T-cell (primary cell): Measurements from ENCODE around the gene PLAAT3. TPM values are rescaled to one million over a fixed set of nuclear protein-coding genes. Genes with fewer than 3 reads are reported as not detected.
A peak's percentile ranks its signal among the peaks of the same experiment; 100 is the strongest.
"Not testable (repeated sequence)": the region's sequence is repeated elsewhere in the genome, so short reads cannot be mapped to it uniquely, and the experiment has no call there.

ENCODE experiments used
- ATAC-seq, 4 experiments: fragments of 200-7000 bp in 3 of 4; fragments of 150-1000 bp in 1 of 4; cut with Tn5 transposase; replicated peaks in 1 of 4; 1 replicate in 3 of 4; 2 replicates in 1 of 4; pipeline ENCODE4 v1.10.0; 2021; ENCODE audit warnings: moderate library complexity in 3 of 4, mild to moderate bottlenecking in 2 of 4, moderate number of reproducible peaks in 1 of 4
- CTCF ChIA-PET, 2 donors: fragments of 300-600 bp; sonication (Branson Sonifier 250); formaldehyde crosslinking; loops; one replicate each; lab custom pipeline; 2022; ENCODE audit warnings: antibody characterized with exemption in 2 of 2; lab: Charles Lee
- POLR2A ChIA-PET, 2 donors: fragments of 300-600 bp; sonication (Branson Sonifier 250); formaldehyde crosslinking; loops; one replicate each; lab custom pipeline; 2022; ENCODE audit warnings: antibody characterized with exemption in 2 of 2; lab: Charles Lee
- DNase-seq, 35 experiments: peaks; one replicate each; pipeline versions ENCODE4 v3.0.0 to v3.0.0-alpha.2; 2013 to 2023
- H3K27ac ChIP-seq: one replicate; pipeline ENCODE4 v1.5.1; 2013; ENCODE audit warnings: low read length
- H3K27me3 ChIP-seq, 2 experiments: replicated peaks in 1 of 2; 1 replicate in 1 of 2; 2 replicates in 1 of 2; pipeline versions ENCODE4 v1.6.1 to v1.7.0; 2013; ENCODE audit warnings: low read length in 1 of 2, mixed read lengths in 1 of 2; ENCODE audit not compliant: control insufficient read depth in 2 of 2, insufficient read depth in 2 of 2; ENCODE audit errors: extremely low read depth in 1 of 2
- H3K36me3 ChIP-seq, 2 donors: 1 replicate in 1 of 2; 2 replicates in 1 of 2; pipeline versions ENCODE4 v1.6.1 to v1.7.0; 2013; ENCODE audit warnings: low read length in 1 of 2; ENCODE audit not compliant: control insufficient read depth in 2 of 2, insufficient read depth in 1 of 2; ENCODE audit errors: extremely low read depth in 1 of 2
- H3K4me1 ChIP-seq, 2 experiments: 1 replicate in 1 of 2; 2 replicates in 1 of 2; pipeline versions ENCODE4 v1.6.1 to v1.7.0; 2013; ENCODE audit warnings: low read length in 2 of 2, mixed read lengths in 1 of 2; ENCODE audit not compliant: insufficient read depth in 2 of 2, control insufficient read depth in 1 of 2; ENCODE audit errors: extremely low read depth in 1 of 2
- H3K4me3 ChIP-seq, 2 donors: 1 replicate in 1 of 2; 2 replicates in 1 of 2; pipeline versions ENCODE4 v1.5.1 to v1.7.0; 2013; ENCODE audit warnings: mild to moderate bottlenecking in 2 of 2, low read length in 1 of 2, moderate library complexity in 1 of 2; ENCODE audit not compliant: control insufficient read depth in 1 of 2; ENCODE audit errors: extremely low read depth in 1 of 2
- H3K9me3 ChIP-seq: 2 replicates; pipeline ENCODE4 v1.7.0; 2013
- H3K27ac Mint-ChIP-seq, 2 donors: one replicate each; pipeline ENCODE4 v1.8.0; 2020 to 2021; ENCODE audit warnings: mild to moderate bottlenecking in 2 of 2, mixed read lengths in 2 of 2
- H3K27me3 Mint-ChIP-seq, 2 donors: one replicate each; pipeline ENCODE4 v1.8.0; 2021 to 2022; ENCODE audit warnings: mixed read lengths in 2 of 2
- H3K36me3 Mint-ChIP-seq: one replicate; pipeline ENCODE4 v1.8.0; 2021; ENCODE audit warnings: mixed read lengths
- H3K4me1 Mint-ChIP-seq, 3 donors: one replicate each; pipeline ENCODE4 v1.8.0; 2020 to 2022; ENCODE audit warnings: mixed read lengths in 3 of 3, mild to moderate bottlenecking in 1 of 3
- H3K4me3 Mint-ChIP-seq, 3 donors: one replicate each; pipeline ENCODE4 v1.8.0; 2020 to 2022; ENCODE audit warnings: mild to moderate bottlenecking in 3 of 3, mixed read lengths in 3 of 3, moderate library complexity in 3 of 3
- H3K9me3 Mint-ChIP-seq, 3 donors: one replicate each; pipeline ENCODE4 v1.8.0; 2020 to 2022; ENCODE audit warnings: mixed read lengths in 3 of 3
- WGBS: methylation state at CpG from one replicate; pipeline ENCODE4 v1.1.5; 2013; ENCODE audit warnings: missing lambda C conversion rate; ENCODE audit not compliant: insufficient coverage; 5-methylcytosine and 5-hydroxymethylcytosine counted together
- total RNA-seq, 35 experiments: library from RNA in 6 of 35; stranded (reverse) in 6 of 35; fragments of 120-200 nt in 1 of 35; gene quantifications; one replicate each; pipeline versions ENCODE4 v1.2.1 to v1.2.4 and lab custom pipeline; 2013 to 2026

Gene PLAAT3
- total RNA-seq, 5 donors from 2014 or later (not counting 1 experiment from before 2014, with no cell fraction given), result 3.7 to 10.0 (median 6.0) TPM

DNA sequence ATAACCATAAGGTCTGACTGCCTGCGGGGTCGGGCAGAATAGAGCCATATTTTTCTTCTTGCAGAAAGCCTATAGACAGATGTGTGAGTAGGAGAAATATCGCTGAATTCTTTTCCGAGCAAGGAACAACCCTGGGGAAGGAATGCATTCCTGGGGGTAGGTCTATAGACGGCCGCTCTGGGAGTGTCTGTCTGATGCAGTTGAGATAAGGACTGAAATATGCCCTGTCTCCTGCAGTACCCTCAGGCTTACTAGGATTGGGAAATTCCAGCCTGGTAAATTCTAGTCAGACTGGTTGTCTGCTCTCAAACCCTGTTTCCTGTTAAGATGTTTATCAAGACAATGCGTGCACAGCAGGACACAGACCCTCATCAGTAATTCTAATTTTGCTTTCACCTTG lies 33.0 kb downstream of the PLAAT3 start:
- POLR2A ChIA-PET, H3K27me3 ChIP-seq, DNase-seq, CTCF ChIA-PET, H3K4me3 ChIP-seq, H3K27ac ChIP-seq, H3K9me3 ChIP-seq, H3K36me3 ChIP-seq, ATAC-seq, H3K27ac Mint-ChIP-seq, H3K27me3 Mint-ChIP-seq, H3K4me3 Mint-ChIP-seq: not testable (repeated sequence)
- peaks cover 2 to 12% of the 10 kb centered on the region in 2 experiments for H3K4me1 ChIP-seq
- Mint-ChIP-seq H3K4me1 (peaks cover 12 to 20% (median 17%) of the 10 kb centered on the region in 3 donors), H3K36me3 (peaks cover 22% of the 10 kb centered on the region), H3K9me3 (peaks cover 13 to 22% (median 13%) of the 10 kb centered on the region in 3 donors)
- 93% methylated on average over 3 of the region's 7 CpGs for WGBS

DNA sequence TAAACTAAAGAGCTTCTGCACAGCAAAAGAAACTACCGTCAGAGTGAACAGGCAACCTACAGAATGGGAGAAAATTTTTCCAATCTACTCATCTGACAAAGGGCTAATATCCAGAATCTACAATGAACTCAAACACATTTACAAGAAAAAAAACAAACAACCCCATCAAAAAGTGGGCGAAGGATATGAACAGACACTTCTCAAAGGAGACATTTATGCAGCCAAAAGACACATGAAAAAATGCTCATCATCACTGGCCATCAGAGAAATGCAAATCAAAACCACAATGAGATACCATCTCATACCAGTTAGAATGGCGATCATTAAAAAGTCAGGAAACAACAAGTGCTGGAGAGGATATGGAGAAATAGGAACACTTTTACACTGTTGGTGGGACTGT lies 35.4 kb downstream of the PLAAT3 start:
- H3K27ac Mint-ChIP-seq, H3K9me3 ChIP-seq, POLR2A ChIA-PET, H3K4me3 ChIP-seq, ATAC-seq, H3K27me3 ChIP-seq, H3K36me3 ChIP-seq, CTCF ChIA-PET, DNase-seq, H3K27me3 Mint-ChIP-seq, H3K27ac ChIP-seq, H3K4me3 Mint-ChIP-seq: not testable (repeated sequence)
- peaks cover 2 to 27% of the 10 kb centered on the region in 2 experiments for H3K4me1 ChIP-seq
- H3K4me1 Mint-ChIP-seq, result peaks cover 29 to 38% (median 33%) of the 10 kb centered on the region in 3 donors
- no CpG with 5 or more reads among the region's 3 CpGs for WGBS
- H3K9me3 Mint-ChIP-seq, result peaks cover 13 to 22% (median 13%) of the 10 kb centered on the region in 3 donors
- H3K36me3 Mint-ChIP-seq, result peaks cover 18% of the 10 kb centered on the region

- no peaks in the 10 kb centered on the region for H3K27me3 Mint-ChIP-seq
- 98% methylated on average over 9 of the region's 10 CpGs for WGBS
- peak overlapping the region; percentile 41 to 43 for H3K4me3 ChIP-seq
- H3K27me3 ChIP-seq, result no peaks in the 10 kb centered on the region
- H3K27ac Mint-ChIP-seq, result peak overlapping the region; percentile 82 to 89
- H3K4me1 ChIP-seq, result peaks cover 0 to 18% of the 10 kb centered on the region in 2 experiments
- H3K4me3 Mint-ChIP-seq, result peak overlapping the region; percentile 74 to 85 (median 78)
- peaks cover 0 to 3% (median 0%) of the 10 kb centered on the region in 3 donors for H3K9me3 Mint-ChIP-seq
- ChIA-PET CTCF (no interaction called here), POLR2A (interaction anchor here in 1 of 2 donors (1.1 kb wide), 1 partner anchor 8 kb away, joined by 3 read pairs; no protein-coding TSS in a partner anchor)
- ATAC-seq (peak in 1 of 4 experiments; percentile 20), DNase-seq (no peak)
- peak overlapping the region; percentile 60 for H3K27ac ChIP-seq
- peaks cover 22 to 32% (median 25%) of the 10 kb centered on the region in 3 donors for H3K4me1 Mint-ChIP-seq
- no peaks in the 10 kb centered on the region for H3K9me3 ChIP-seq
- H3K36me3 Mint-ChIP-seq, result peaks cover 3% of the 10 kb centered on the region
- no peaks in the 10 kb centered on the region for H3K36me3 ChIP-seq
Measured at GRCh38 chr11:63574856-63575602, 39.2 kb downstream of the PLAAT3 start.

- ChIA-PET POLR2A (no interaction called here), CTCF (interaction anchor here in 1 of 2 donors (0.6 kb wide), 1 partner anchor 421 kb away, joined by 5 read pairs; no protein-coding TSS in a partner anchor)
- H3K4me3 ChIP-seq, result peak overlapping the region; percentile 41 to 43
- peak in 17 of 35 experiments; percentile 7 to 71 (median 27) for DNase-seq
- H3K36me3 Mint-ChIP-seq, result peaks cover 3% of the 10 kb centered on the region
- peak overlapping the region; percentile 82 to 89 for H3K27ac Mint-ChIP-seq
- peaks cover 0 to 3% (median 0%) of the 10 kb centered on the region in 3 donors for H3K9me3 Mint-ChIP-seq
- peak overlapping the region; percentile 74 to 85 (median 78) for H3K4me3 Mint-ChIP-seq
- H3K9me3 ChIP-seq, result no peaks in the 10 kb centered on the region
- peaks cover 22 to 32% (median 25%) of the 10 kb centered on the region in 3 donors for H3K4me1 Mint-ChIP-seq
- H3K4me1 ChIP-seq, result peaks cover 0 to 18% of the 10 kb centered on the region in 2 experiments
- H3K27me3 Mint-ChIP-seq, result no peaks in the 10 kb centered on the region
- WGBS, result 48% methylated on average over 11 of the region's 15 CpGs
- no peaks in the 10 kb centered on the region for H3K36me3 ChIP-seq
- peak overlapping the region; percentile 60 for H3K27ac ChIP-seq
- ATAC-seq, result peak; percentile 72 to 90 (median 86)
- H3K27me3 ChIP-seq, result no peaks in the 10 kb centered on the region
Measured at GRCh38 chr11:63573881-63574855, 40.1 kb downstream of the PLAAT3 start.

DNA sequence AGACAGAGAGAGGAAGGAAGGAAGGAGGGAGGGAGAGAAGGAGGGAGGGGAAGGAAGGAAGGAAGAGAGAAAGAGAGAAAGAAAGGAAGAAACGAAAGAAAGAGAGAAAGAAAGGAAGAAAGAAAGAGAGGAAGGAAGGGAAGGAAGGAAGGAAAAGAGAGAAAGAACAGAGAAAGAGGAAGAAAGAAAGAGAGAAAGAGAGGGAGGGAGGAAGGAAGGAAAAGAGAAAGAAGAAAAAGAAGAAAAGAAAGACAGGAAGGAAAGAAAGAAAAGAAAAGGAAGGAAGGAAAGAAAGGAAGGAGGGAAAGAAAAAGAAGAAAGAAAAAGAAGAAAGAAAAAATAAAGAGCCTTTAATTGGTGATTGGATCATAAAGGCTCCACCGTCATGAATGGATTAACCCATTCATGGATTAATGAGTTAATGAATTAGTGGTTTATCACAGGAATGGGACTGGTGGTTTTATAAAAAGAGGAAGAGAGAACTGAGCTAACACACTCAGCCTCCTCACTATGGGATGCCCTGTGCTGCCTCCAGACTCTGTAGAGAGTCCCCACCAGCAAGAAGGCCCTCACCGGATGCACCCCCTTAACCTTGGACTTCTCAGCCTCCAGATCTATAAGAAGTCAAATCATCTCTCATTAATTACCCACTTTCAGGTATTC lies 42.1 kb downstream of the PLAAT3 start:
- Histone ChIP-seq H3K36me3 (no peaks in the 10 kb centered on the region), H3K4me3 (no peak overlapping the region), H3K4me1 (peaks cover 0 to 31% of the 10 kb centered on the region in 2 experiments), H3K27me3 (no peaks in the 10 kb centered on the region), H3K9me3 (no peaks in the 10 kb centered on the region), H3K27ac (no peak overlapping the region)
- peaks cover 33 to 47% (median 35%) of the 10 kb centered on the region in 3 donors for H3K4me1 Mint-ChIP-seq
- DNase-seq (no peak), ATAC-seq (no peak)
- no peaks in the 10 kb centered on the region for H3K27me3 Mint-ChIP-seq
- 77% methylated on average over 2 of the region's 3 CpGs for WGBS
- no peaks in the 10 kb centered on the region for H3K9me3 Mint-ChIP-seq
- no peaks in the 10 kb centered on the region for H3K36me3 Mint-ChIP-seq
- H3K4me3 Mint-ChIP-seq, result no peak overlapping the region
- ChIA-PET POLR2A (no interaction called here), CTCF (no interaction called here)
- no peak overlapping the region for H3K27ac Mint-ChIP-seq
